Measurements from ENCODE around the gene PSMD11. TPM values are rescaled to one million over a fixed set of nuclear protein-coding genes. Genes with fewer than 3 reads are reported as not detected.

PSMD11 gene
- total RNA-seq, 1 experiment from 2014 or later, result 169 TPM

- no peak overlapping the region for H3K4ac ChIP-seq (ENCODE audit: low read depth, low read length)
- no peak overlapping the region for H3K23ac ChIP-seq (ENCODE audit: insufficient read length, low read depth, low read length)
- WGBS (ENCODE audit: extremely low coverage, insufficient read length, low lambda C conversion rate), result no CpG with 5 or more reads among the region's 4 CpGs
- no peak overlapping the region for H3T11ph ChIP-seq (ENCODE audit: low read length)
- H3K27me3 Mint-ChIP-seq (ENCODE audit: low read depth), result no peaks in the 10 kb centered on the region
- no peak overlapping the region for H2BK15ac ChIP-seq (ENCODE audit: low read depth, low read length)
- no peaks in the 10 kb centered on the region for H4K20me1 ChIP-seq (ENCODE audit: control insufficient read depth, insufficient read depth, insufficient read length)
- TF ChIP-seq CTCF (conservative IDR thresholded peaks at IDR 0.05), result no peak
- H2BK120ac ChIP-seq (ENCODE audit: low read depth, low read length, poor library complexity, severe bottlenecking), result no peak overlapping the region
- no peak for DNase-seq
- H3K36me3 Mint-ChIP-seq (ENCODE audit: insufficient read depth in 1 of 3, low read depth in 3 of 3), result no peaks in the 10 kb centered on the region
- H3K27ac Mint-ChIP-seq, result no peak overlapping the region
- no peak overlapping the region for H3K14ac ChIP-seq (ENCODE audit: insufficient read depth, low read length)
- H3K9me3 Mint-ChIP-seq, result no peaks in the 10 kb centered on the region
- no peak overlapping the region for H3K27ac ChIP-seq (ENCODE audit: insufficient read length, low read depth, low read length)
- H2BK12ac ChIP-seq (ENCODE audit: insufficient read length, low read depth, low read length), result no peak overlapping the region
- H3K4me2 ChIP-seq (ENCODE audit: insufficient read depth, insufficient read length, low read length), result no peak overlapping the region
- H3K4me1 Mint-ChIP-seq, result peaks cover 31 to 36% of the 10 kb centered on the region in 2 experiments
- H2BK20ac ChIP-seq (ENCODE audit: low read depth, low read length, poor library complexity, severe bottlenecking), result no peak overlapping the region
- no peak overlapping the region for H2BK5ac ChIP-seq (ENCODE audit: insufficient read length, low read length)
- no peak overlapping the region for H4K5ac ChIP-seq (ENCODE audit: insufficient read length, low read depth, low read length)
- H3K18ac ChIP-seq (ENCODE audit: insufficient read length, low read depth, low read length), result no peak overlapping the region
- H2AK5ac ChIP-seq (ENCODE audit: insufficient read length, low read length), result no peak overlapping the region
- no peak overlapping the region for H3K56ac ChIP-seq (ENCODE audit: insufficient read length, low read depth, low read length)
- H3K9ac ChIP-seq (ENCODE audit: extremely low read depth, insufficient read length, low read length), result no peak overlapping the region
- H3K79me1 ChIP-seq (ENCODE audit: insufficient read depth, low read depth, low read length, poor library complexity, severe bottlenecking), result no peaks in the 10 kb centered on the region
- no peak overlapping the region for H4K91ac ChIP-seq (ENCODE audit: insufficient read length, low read depth, low read length)
- no peaks in the 10 kb centered on the region for H3K27me3 ChIP-seq (ENCODE audit: insufficient read depth, low read length)
- no peaks in the 10 kb centered on the region for H3K79me2 ChIP-seq (ENCODE audit: insufficient read depth, low read length)
- peaks cover 14% of the 10 kb centered on the region; the same call in 1 of the 2 replicates for H3K4me1 ChIP-seq (ENCODE audit: insufficient read depth, low read length)
- H3K23me2 ChIP-seq (ENCODE audit: insufficient read length, low read depth, low read length, poor library complexity, severe bottlenecking), result no peaks in the 10 kb centered on the region
- no peak overlapping the region for H4K8ac ChIP-seq (replicated peaks; ENCODE audit: insufficient read length, low read depth, low read length)
- no peak overlapping the region for H2AFZ ChIP-seq (ENCODE audit: low read length)
- no peaks in the 10 kb centered on the region for H3K9me3 ChIP-seq (ENCODE audit: control insufficient read depth, low read depth, low read length)
- H3K4me3 Mint-ChIP-seq, result no peak overlapping the region
These were observed 80.8 kb downstream of the PSMD11 start for GRCh38 chr17:32525122-32525521.
